ENCODE data around the gene BAG5.

The BAG5 gene

DNA sequence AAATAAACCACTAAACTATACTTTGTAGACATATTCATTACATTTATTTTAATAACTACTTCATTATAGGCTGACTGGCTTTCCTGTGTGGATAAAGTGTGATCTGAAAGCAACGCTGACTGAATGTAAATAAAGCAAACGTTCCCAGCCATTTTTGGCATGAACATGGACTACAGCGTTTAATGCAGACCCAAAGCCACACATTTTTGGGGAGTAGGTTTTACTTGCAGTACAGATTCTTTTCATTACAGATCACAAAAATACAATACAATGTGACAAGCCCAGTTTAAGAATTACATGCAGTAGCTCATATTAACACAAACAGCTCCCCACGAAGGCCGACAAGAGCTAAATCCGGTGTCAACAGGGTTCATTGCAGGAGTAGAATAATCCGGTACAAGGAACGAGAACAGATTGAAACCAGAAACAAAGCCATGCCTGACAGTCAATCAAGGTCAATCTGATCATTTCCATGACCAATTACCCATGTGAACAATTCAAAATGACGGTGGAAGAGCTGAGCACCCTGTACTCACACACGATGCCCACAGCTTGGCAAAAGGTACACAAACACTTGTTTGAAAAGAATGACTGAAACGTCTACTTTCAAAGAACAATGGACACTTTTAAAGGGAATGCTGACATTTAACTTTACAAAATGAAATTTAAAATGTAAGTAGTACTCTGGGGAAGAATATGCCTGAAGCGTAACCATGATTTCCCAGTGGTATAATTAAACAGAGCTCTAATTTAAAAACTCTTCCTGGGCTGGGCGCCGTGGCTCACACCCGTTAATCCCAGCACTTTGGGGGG is 5.3 kb downstream of the BAG5 start:
- H3K27ac Mint-ChIP-seq = peak overlapping the region; percentile 72
- no peak overlapping the region for H3K4me3 Mint-ChIP-seq
- H3K36me3 Mint-ChIP-seq (ENCODE audit: low read depth) = peaks cover 23% of the 10 kb centered on the region
- no peak for DNase-seq
- H3K27me3 Mint-ChIP-seq (ENCODE audit: low read depth, poor library complexity) = no peaks in the 10 kb centered on the region
- TF ChIP-seq, protein P1, sequence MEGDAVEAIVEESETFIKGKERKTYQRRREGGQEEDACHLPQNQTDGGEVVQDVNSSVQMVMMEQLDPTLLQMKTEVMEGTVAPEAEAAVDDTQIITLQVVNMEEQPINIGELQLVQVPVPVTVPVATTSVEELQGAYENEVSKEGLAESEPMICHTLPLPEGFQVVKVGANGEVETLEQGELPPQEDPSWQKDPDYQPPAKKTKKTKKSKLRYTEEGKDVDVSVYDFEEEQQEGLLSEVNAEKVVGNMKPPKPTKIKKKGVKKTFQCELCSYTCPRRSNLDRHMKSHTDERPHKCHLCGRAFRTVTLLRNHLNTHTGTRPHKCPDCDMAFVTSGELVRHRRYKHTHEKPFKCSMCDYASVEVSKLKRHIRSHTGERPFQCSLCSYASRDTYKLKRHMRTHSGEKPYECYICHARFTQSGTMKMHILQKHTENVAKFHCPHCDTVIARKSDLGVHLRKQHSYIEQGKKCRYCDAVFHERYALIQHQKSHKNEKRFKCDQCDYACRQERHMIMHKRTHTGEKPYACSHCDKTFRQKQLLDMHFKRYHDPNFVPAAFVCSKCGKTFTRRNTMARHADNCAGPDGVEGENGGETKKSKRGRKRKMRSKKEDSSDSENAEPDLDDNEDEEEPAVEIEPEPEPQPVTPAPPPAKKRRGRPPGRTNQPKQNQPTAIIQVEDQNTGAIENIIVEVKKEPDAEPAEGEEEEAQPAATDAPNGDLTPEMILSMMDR (IDR thresholded peaks at IDR 0.05) = no peak
- no peaks in the 10 kb centered on the region for H3K9me3 Mint-ChIP-seq
- peaks cover 53% of the 10 kb centered on the region for H3K4me1 Mint-ChIP-seq

DNA sequence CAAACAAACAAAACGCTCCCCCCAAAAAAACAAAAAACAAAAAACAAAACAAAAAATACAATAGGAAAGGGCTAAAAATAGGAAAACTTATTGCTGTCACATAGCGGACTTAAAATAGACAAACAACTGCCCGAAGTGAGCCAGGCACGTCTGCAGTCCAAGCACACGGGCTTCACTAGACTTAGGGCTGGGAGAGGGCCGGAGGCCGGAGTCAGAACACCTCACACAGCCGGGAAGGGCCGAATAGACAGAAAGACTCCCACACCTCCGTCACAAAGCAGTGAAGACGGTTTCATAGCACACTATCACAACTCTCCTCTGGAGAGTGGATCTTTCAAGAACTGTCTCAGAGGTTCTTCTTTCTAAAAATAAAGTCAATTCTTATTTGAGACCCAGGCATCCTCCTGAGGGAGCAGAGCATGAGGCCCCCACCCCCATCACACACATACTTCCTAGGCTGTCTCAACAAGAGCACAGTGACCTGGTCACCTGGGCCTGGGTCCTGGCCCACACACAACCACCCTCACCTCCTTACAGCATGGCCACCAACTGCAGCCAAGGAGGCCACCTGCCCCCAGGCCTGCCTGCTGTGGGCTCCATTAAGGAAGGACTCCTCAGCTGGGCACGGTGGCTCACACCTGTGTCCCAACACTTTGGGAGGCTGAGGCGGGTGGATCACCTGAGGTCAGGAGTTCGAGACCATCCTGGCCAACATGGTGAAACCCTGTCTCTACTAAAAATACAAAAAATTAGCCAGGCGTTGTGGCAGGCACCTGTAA is 6.7 kb downstream of the BAG5 start:
- H3K36me3 Mint-ChIP-seq (ENCODE audit: low read depth) = peaks cover 20% of the 10 kb centered on the region
- TF ChIP-seq, protein P1 (IDR thresholded peaks at IDR 0.05) = no peak
- H3K4me1 Mint-ChIP-seq = peaks cover 49% of the 10 kb centered on the region
- no peaks in the 10 kb centered on the region for H3K9me3 Mint-ChIP-seq
- peak overlapping the region; percentile 55 for H3K27ac Mint-ChIP-seq
- H3K27me3 Mint-ChIP-seq (ENCODE audit: low read depth, poor library complexity) = peaks cover 3% of the 10 kb centered on the region
- DNase-seq = no peak
- H3K4me3 Mint-ChIP-seq = no peak overlapping the region

DNA sequence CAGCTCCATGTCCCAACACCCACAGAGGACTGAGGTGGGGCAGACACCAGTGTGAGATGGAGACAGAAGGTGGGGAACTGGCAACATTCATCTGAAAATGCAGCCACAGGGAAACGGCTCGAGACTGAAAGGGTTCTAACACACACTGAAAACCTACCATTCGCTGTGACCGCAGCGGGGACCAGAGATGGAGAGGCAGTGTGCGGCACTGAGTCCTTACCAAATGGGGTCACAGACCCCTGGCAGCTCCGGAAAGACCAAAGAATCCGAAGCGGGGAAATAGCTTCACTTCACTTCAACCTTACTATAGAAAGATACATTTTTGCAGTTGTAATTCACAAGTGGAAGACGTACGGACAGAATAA is 9.6 kb downstream of the BAG5 start:
- Mint-ChIP-seq H3K9me3 (no peaks in the 10 kb centered on the region), H3K27me3 (ENCODE audit: low read depth, poor library complexity) (peaks cover 3% of the 10 kb centered on the region), H3K36me3 (ENCODE audit: low read depth) (no peaks in the 10 kb centered on the region), H3K4me1 (peaks cover 28% of the 10 kb centered on the region), H3K4me3 (no peak overlapping the region), H3K27ac (peak overlapping the region; percentile 54)
- no peak for DNase-seq
- TF ChIP-seq, protein P1 (IDR thresholded peaks at IDR 0.05) = no peak

DNA sequence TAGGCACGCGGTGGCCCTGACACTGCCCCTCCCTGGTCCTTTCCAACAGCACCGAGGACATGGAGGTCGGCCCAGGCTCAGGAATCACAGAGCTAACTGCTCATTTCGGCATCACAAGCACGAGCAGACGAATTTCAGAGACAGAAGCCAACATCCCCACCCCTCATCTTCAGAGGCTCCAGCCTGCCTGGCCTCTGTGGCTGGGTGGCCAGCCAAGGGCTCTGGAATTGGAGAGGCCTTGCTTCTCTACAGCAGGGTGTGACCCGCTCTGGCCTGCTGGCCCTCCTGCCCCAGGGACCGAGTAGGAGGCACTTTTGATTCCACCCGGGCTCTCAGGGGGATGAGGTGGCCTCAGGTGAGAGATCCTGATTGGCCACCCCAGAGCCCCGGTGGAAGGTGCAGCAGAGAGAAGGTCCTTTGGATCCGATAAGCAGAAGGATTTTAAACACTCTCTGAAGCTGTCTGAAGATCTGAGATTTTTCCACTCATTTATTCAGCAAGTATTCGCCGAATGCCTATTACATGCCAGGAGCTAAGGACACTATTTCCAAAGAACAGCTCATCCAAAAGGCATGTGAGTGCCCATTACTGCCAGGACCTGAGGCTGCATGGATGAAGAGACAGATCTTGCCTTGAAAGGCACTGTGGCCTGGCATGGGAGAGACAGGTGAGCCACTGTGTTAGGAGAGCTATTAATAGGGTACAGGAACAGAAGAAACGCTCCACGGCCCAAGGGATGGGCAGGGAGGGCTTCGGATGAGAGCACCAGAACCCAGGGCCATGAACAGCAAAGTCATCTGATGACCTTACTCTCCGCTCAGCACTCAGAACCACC is 10.2 kb downstream of the BAG5 start:
- H3K27ac Mint-ChIP-seq = peak overlapping the region; percentile 96
- no peak overlapping the region for H3K4me3 Mint-ChIP-seq
- no peaks in the 10 kb centered on the region for H3K9me3 Mint-ChIP-seq
- H3K4me1 Mint-ChIP-seq = peaks cover 24% of the 10 kb centered on the region
- H3K27me3 Mint-ChIP-seq (ENCODE audit: low read depth, poor library complexity) = peaks cover 3% of the 10 kb centered on the region
- H3K36me3 Mint-ChIP-seq (ENCODE audit: low read depth) = no peaks in the 10 kb centered on the region
- TF ChIP-seq, protein P1 (IDR thresholded peaks at IDR 0.05) = no peak
- DNase-seq = no peak

DNA sequence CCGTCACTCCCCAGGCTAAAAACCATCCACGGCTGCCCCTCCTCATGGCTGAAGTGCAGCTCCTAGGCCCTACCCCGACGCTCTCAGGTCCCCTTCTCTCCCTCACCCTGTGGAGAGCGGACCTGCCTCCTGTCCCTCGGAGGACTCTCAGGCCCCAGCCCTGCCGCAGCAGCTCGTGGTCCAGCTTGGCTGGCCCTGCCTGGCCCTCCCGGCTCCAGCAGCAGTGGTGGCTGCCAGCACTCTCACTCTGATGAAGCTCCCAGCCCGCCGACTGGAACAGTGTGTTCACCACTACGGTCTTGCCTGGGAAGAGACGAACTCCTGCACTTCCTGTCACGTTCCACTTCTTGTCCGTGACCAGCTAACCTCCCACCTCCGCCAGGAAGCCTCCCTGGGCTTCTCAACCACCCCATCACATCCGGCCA is 11.1 kb downstream of the BAG5 start:
- DNase-seq = no peak
- Mint-ChIP-seq H3K4me1 (peaks cover 22% of the 10 kb centered on the region), H3K36me3 (ENCODE audit: low read depth) (no peaks in the 10 kb centered on the region), H3K27ac (peak overlapping the region; percentile 96), H3K9me3 (no peaks in the 10 kb centered on the region), H3K4me3 (peak overlapping the region; percentile 54), H3K27me3 (ENCODE audit: low read depth, poor library complexity) (peaks cover 3% of the 10 kb centered on the region)
- TF ChIP-seq, protein P1 (IDR thresholded peaks at IDR 0.05) = no peak
